Spinal cord (tissue), 10 donors: ENCODE measurements around the gene MAST1. TPM values are rescaled to one million over a fixed set of nuclear protein-coding genes. Genes with fewer than 3 reads are reported as not detected.

ENCODE experiments used
- DNase-seq, 6 donors: peaks; one replicate each; pipeline versions ENCODE4 v3.0.0 to v3.0.0-alpha.2; 2013 to 2015; ENCODE audit warnings: low spot score in 6 of 6, low read depth in 4 of 6
- H3K27ac ChIP-seq: one replicate; pipeline ENCODE4 v1.5.1; 2013; ENCODE audit warnings: low read depth, low read length, control low read depth
- H3K27me3 ChIP-seq: one replicate; pipeline ENCODE4 v1.6.1; 2013; ENCODE audit warnings: low read length; ENCODE audit not compliant: control insufficient read depth, insufficient read depth
- H3K36me3 ChIP-seq: one replicate; pipeline ENCODE4 v1.6.1; 2013; ENCODE audit warnings: low read length; ENCODE audit not compliant: control insufficient read depth, insufficient read depth
- H3K4me1 ChIP-seq: one replicate; pipeline ENCODE4 v1.6.1; 2013; ENCODE audit warnings: low read length; ENCODE audit not compliant: control insufficient read depth, insufficient read depth
- H3K4me3 ChIP-seq: one replicate; pipeline ENCODE4 v1.5.1; 2013; ENCODE audit warnings: low read depth, low read length, control low read depth
- H3K9me3 ChIP-seq: one replicate; pipeline ENCODE4 v1.6.1; 2013; ENCODE audit warnings: low read length; ENCODE audit not compliant: control insufficient read depth, insufficient read depth
- WGBS: methylation state at CpG from one replicate; pipeline ENCODE4 v1.1.5; 2013; ENCODE audit warnings: missing lambda C conversion rate; ENCODE audit not compliant: insufficient coverage; 5-methylcytosine and 5-hydroxymethylcytosine counted together
- polyA plus RNA-seq, 2 donors: library from polyadenylated mRNA; unstranded; fragments of 120-200 nt; gene quantifications; one replicate each; pipeline ENCODE4 v1.2.1, GENCODE V29; 2013; ENCODE audit not compliant: insufficient read length in 2 of 2
- total RNA-seq, 2 donors: library from RNA; depleted of rRNA in 1 of 2; stranded (reverse); fragments of 120-200 nt in 1 of 2; fragments of >200 nt in 1 of 2; gene quantifications; one replicate each; pipeline versions ENCODE4 v1.2.3 to v1.2.4, GENCODE V29; 2013 to 2014
- donor health status: healthy.

The MAST1 gene
- total and polyA plus RNA-seq, 4 donors = 12.2 to 112 (median 63.1) TPM

GRCh38 chr19:12821761-12822160, 16.6 kb upstream of the MAST1 start:
- H3K4me3 ChIP-seq = no peak overlapping the region
- H3K27ac ChIP-seq = no peak overlapping the region
- no peak for DNase-seq

GRCh38 chr19:12825254-12826131, 12.8 kb upstream of the MAST1 start:
- Histone ChIP-seq H3K27ac (no peak overlapping the region), H3K9me3 (no peaks in the 10 kb centered on the region), H3K4me1 (peaks cover 12% of the 10 kb centered on the region), H3K36me3 (no peaks in the 10 kb centered on the region), H3K4me3 (no peak overlapping the region), H3K27me3 (peaks cover 29% of the 10 kb centered on the region)
- no peak for DNase-seq
- WGBS = 1% methylated on average over 40 of the region's 46 CpGs

More at GRCh38 chr19:12821761-12822160, 16.6 kb upstream of the MAST1 start:
- H3K36me3 ChIP-seq = peaks cover under 1% of the 10 kb centered on the region
- H3K4me1 ChIP-seq = peaks cover 7% of the 10 kb centered on the region
- peaks cover 15% of the 10 kb centered on the region for H3K27me3 ChIP-seq
- H3K9me3 ChIP-seq = no peaks in the 10 kb centered on the region
- WGBS = 86% methylated on average over 1 of the region's 2 CpGs

- Histone ChIP-seq H3K4me1 (peaks cover 24% of the 10 kb centered on the region), H3K4me3 (no peak overlapping the region), H3K36me3 (no peaks in the 10 kb centered on the region), H3K9me3 (no peaks in the 10 kb centered on the region), H3K27me3 (peaks cover 50% of the 10 kb centered on the region), H3K27ac (no peak overlapping the region)
- 8% methylated on average over 23 of the region's 23 CpGs for WGBS
- DNase-seq = peak in 2 of 6 donors; percentile 47 to 69
These were observed 9.8 kb upstream of the MAST1 start for GRCh38 chr19:12828494-12828893.

GRCh38 chr19:12833418-12833737, 4.9 kb upstream of the MAST1 start:
- no peak for DNase-seq
- Histone ChIP-seq H3K27ac (no peak overlapping the region), H3K4me1 (peaks cover 45% of the 10 kb centered on the region), H3K27me3 (peaks cover 68% of the 10 kb centered on the region), H3K4me3 (no peak overlapping the region), H3K9me3 (no peaks in the 10 kb centered on the region), H3K36me3 (no peaks in the 10 kb centered on the region)
- WGBS = 0% methylated on average over 1 of the region's 5 CpGs

GRCh38 chr19:12833738-12834565, 4.4 kb upstream of the MAST1 start:
- Histone ChIP-seq H3K4me1 (peaks cover 46% of the 10 kb centered on the region), H3K4me3 (peak overlapping the region; percentile 32), H3K27me3 (peaks cover 69% of the 10 kb centered on the region), H3K27ac (no peak overlapping the region), H3K36me3 (no peaks in the 10 kb centered on the region), H3K9me3 (no peaks in the 10 kb centered on the region)
- DNase-seq = peak in 2 of 6 donors; percentile 79 to 87
- WGBS = under 1% methylated on average over 56 of the region's 87 CpGs

- peak in 2 of 6 donors; percentile 45 to 63 for DNase-seq
- WGBS = 5% methylated on average over 20 of the region's 20 CpGs
- peak within 1 kb of the TSS; percentile 32 for H3K4me3 ChIP-seq
- H3K4me1 ChIP-seq = peaks cover 49% of the 10 kb centered on the region
- H3K27ac ChIP-seq = no peak within 1 kb of the TSS
- peaks cover 72% of the 10 kb centered on the region for H3K27me3 ChIP-seq
- no peaks in the 10 kb centered on the region for H3K36me3 ChIP-seq
- H3K9me3 ChIP-seq = no peaks in the 10 kb centered on the region
These were observed 3.8 kb upstream of the MAST1 start, which contains the start of gene RTBDN for GRCh38 chr19:12834566-12834943. Gene RTBDN (minus strand): TSS chr19:12834579. CDS start chr19:12829979, 4,600 bp downstream.

GRCh38 chr19:12834976-12835757, 3.1 kb upstream of the MAST1 start:
- Histone ChIP-seq H3K36me3 (no peaks in the 10 kb centered on the region), H3K27ac (no peak overlapping the region), H3K4me1 (peaks cover 53% of the 10 kb centered on the region), H3K27me3 (peaks cover 73% of the 10 kb centered on the region), H3K4me3 (no peak overlapping the region), H3K9me3 (no peaks in the 10 kb centered on the region)
- WGBS = 8% methylated on average over 34 of the region's 39 CpGs
- peak in 2 of 6 donors; percentile 70 to 86 for DNase-seq

- no peak overlapping the region for H3K4me3 ChIP-seq
- peaks cover 70% of the 10 kb centered on the region for H3K27me3 ChIP-seq
These were observed 1.8 kb upstream of the MAST1 start for GRCh38 chr19:12836529-12836863.

GRCh38 chr19:12837225-12837624, 1.1 kb upstream of the MAST1 start:
- H3K4me3 ChIP-seq = no peak overlapping the region
- peaks cover 68% of the 10 kb centered on the region for H3K27me3 ChIP-seq
- H3K27ac ChIP-seq = no peak overlapping the region
- DNase-seq = no peak
- WGBS = 94% methylated on average over 2 of the region's 4 CpGs
- peaks cover 71% of the 10 kb centered on the region for H3K4me1 ChIP-seq
- H3K36me3 ChIP-seq = peaks cover 6% of the 10 kb centered on the region
- no peaks in the 10 kb centered on the region for H3K9me3 ChIP-seq

More at GRCh38 chr19:12836529-12836863, 1.8 kb upstream of the MAST1 start:
- Histone ChIP-seq H3K9me3 (no peaks in the 10 kb centered on the region), H3K27ac (no peak overlapping the region), H3K36me3 (no peaks in the 10 kb centered on the region), H3K4me1 (peaks cover 66% of the 10 kb centered on the region)
- no peak for DNase-seq
- 10% methylated on average over 6 of the region's 6 CpGs for WGBS
